Breast epithelium (tissue), 4 donors: ENCODE measurements around the gene STXBP6. TPM values are rescaled to one million over a fixed set of nuclear protein-coding genes. Genes with fewer than 3 reads are reported as not detected.
"Not testable (repeated sequence)": the region's sequence is repeated elsewhere in the genome, so short reads cannot be mapped to it uniquely, and the experiment has no call there.

ENCODE experiments used
- DNase-seq, 2 donors: peaks; one replicate each; pipeline ENCODE4 v3.0.0-alpha.2; 2019; ENCODE audit warnings: low spot score in 2 of 2
- H3K27ac ChIP-seq, 2 donors: fragments of 200-600 bp; sonication (generic) in 1 of 2; one replicate each; pipeline ENCODE4 v1.5.1; 2016 to 2019; ENCODE audit warnings: mild to moderate bottlenecking in 1 of 2
- H3K27me3 ChIP-seq, 2 donors: fragments of 200-600 bp; sonication (generic) in 1 of 2; one replicate each; pipeline versions ENCODE4 v1.5.1 to v1.6.0; 2017 to 2019; ENCODE audit warnings: control low read depth in 1 of 2, mild to moderate bottlenecking in 1 of 2
- H3K36me3 ChIP-seq: fragments of 200-600 bp; one replicate; pipeline ENCODE4 v1.5.1; 2019
- H3K4me1 ChIP-seq, 2 donors: fragments of 200-600 bp; sonication (generic); one replicate each; pipeline ENCODE4 v1.5.1; 2016 to 2019; ENCODE audit warnings: control low read depth in 1 of 2
- H3K4me3 ChIP-seq, 3 donors: fragments of 200-600 bp; sonication (generic); 1 replicate in 2 of 3; 2 replicates in 1 of 3; pipeline ENCODE4 v1.5.1; 2016 to 2019; ENCODE audit warnings: mild to moderate bottlenecking in 3 of 3, moderate library complexity in 2 of 3
- H3K9me3 ChIP-seq, 2 donors: fragments of 200-600 bp; sonication (generic) in 1 of 2; one replicate each; pipeline ENCODE4 v1.5.1; 2016 to 2019; ENCODE audit warnings: control low read depth in 1 of 2
- POLR2A ChIP-seq: fragments of 450-650 bp; IDR thresholded peaks from one replicate; pipeline ENCODE4 v1.6.1; 2016; ENCODE audit warnings: antibody characterized with exemption, mild to moderate bottlenecking, moderate library complexity
- POLR2AphosphoS5 ChIP-seq, 3 donors: sonication (generic); formaldehyde crosslinking; IDR thresholded peaks; one replicate each; pipeline ENCODE4 v1.6.1; 2017; ENCODE audit warnings: antibody characterized with exemption in 3 of 3
- intact Hi-C: fragments of 100-400 bp; cut with DNase I; formaldehyde crosslinking; loops from one replicate; pipeline ENCODE4 v1.15.1; 2023; ENCODE audit warnings: low total_unique reads
- total RNA-seq, 3 donors: library from RNA; depleted of rRNA; stranded (reverse); fragments of >200 nt; gene quantifications; one replicate each; pipeline ENCODE4 v1.1.0, GENCODE V29; 2016
- TF ChIP-seq, protein P1 (sequence below), 3 donors: fragments of 450-650 bp; IDR thresholded peaks; one replicate each; pipeline ENCODE4 v1.5.1; 2016 to 2017; ENCODE audit warnings: antibody characterized with exemption in 3 of 3, mild to moderate bottlenecking in 3 of 3, moderate library complexity in 3 of 3

The STXBP6 gene
- total RNA-seq, 3 donors from 2014 or later: 2.6 to 8.3 (median 5.3) TPM

DNA sequence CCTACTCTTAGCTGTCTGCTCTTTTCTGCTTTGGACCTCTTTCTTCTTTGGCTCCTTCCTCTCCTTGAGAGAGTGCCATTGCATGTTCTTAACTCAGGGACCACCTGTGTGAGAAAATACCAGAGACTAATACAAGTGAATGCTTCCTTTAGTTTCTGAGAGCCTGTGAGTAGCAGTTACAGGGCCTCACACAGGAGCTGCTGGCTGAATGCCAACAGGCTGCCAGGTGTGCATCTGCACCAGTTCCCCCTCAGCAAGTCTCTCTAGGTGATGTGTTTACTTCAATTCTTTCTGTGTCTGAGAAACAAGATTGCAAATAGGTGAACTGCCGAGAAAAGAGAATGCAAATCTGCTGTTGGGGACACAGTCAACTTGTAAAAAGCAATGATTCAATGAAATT is 108.2 kb downstream of the STXBP6 start:
- intact Hi-C loops: no loop called here
- Histone ChIP-seq H3K27me3 (no peaks in the 10 kb centered on the region), H3K9me3 (no peaks in the 10 kb centered on the region), H3K4me3 (no peak overlapping the region), H3K36me3 (no peaks in the 10 kb centered on the region), H3K4me1 (no peaks in the 10 kb centered on the region), H3K27ac (no peak overlapping the region)
- TF ChIP-seq POLR2A: no peak
- TF ChIP-seq, protein P1, sequence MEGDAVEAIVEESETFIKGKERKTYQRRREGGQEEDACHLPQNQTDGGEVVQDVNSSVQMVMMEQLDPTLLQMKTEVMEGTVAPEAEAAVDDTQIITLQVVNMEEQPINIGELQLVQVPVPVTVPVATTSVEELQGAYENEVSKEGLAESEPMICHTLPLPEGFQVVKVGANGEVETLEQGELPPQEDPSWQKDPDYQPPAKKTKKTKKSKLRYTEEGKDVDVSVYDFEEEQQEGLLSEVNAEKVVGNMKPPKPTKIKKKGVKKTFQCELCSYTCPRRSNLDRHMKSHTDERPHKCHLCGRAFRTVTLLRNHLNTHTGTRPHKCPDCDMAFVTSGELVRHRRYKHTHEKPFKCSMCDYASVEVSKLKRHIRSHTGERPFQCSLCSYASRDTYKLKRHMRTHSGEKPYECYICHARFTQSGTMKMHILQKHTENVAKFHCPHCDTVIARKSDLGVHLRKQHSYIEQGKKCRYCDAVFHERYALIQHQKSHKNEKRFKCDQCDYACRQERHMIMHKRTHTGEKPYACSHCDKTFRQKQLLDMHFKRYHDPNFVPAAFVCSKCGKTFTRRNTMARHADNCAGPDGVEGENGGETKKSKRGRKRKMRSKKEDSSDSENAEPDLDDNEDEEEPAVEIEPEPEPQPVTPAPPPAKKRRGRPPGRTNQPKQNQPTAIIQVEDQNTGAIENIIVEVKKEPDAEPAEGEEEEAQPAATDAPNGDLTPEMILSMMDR (IDR thresholded peaks at IDR 0.05): no peak
- no peak for TF ChIP-seq POLR2AphosphoS5 (IDR thresholded peaks at IDR 0.05)
- no peak for DNase-seq

DNA sequence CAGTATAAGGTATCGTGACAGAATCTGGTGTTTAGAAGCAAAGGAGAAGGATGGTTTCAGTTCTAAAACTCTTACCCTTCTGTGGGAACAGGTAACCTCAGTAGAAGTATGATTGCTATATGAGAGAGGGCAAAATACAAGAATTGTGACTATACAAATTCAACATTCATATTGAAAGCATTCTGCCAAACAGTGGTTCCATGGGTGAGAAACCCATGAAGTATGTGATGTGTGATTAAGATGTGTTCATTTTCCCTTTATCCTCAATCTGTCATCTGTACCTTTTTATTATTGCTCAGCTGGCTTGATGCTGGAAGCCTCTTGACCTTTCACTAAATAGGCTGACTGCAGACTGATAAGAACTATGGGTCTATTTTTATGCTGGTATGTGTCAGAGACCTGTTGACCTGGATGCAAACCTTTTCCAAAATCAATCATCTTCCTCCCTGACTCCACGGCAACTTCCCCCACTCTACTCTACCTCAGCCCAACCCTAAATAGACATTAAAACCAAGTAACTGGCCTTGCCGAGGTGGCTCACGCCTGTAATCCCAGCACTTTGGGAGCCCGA is 109.6 kb downstream of the STXBP6 start:
- no peak overlapping the region for H3K27ac ChIP-seq
- H3K9me3 ChIP-seq: no peaks in the 10 kb centered on the region
- intact Hi-C loops: no loop called here
- TF ChIP-seq, protein P1 (IDR thresholded peaks at IDR 0.05): no peak
- no peak for TF ChIP-seq POLR2AphosphoS5 (IDR thresholded peaks at IDR 0.05)
- TF ChIP-seq POLR2A: no peak
- H3K4me1 ChIP-seq: no peaks in the 10 kb centered on the region
- no peaks in the 10 kb centered on the region for H3K27me3 ChIP-seq
- DNase-seq: no peak
- no peak overlapping the region for H3K4me3 ChIP-seq
- H3K36me3 ChIP-seq: no peaks in the 10 kb centered on the region

DNA sequence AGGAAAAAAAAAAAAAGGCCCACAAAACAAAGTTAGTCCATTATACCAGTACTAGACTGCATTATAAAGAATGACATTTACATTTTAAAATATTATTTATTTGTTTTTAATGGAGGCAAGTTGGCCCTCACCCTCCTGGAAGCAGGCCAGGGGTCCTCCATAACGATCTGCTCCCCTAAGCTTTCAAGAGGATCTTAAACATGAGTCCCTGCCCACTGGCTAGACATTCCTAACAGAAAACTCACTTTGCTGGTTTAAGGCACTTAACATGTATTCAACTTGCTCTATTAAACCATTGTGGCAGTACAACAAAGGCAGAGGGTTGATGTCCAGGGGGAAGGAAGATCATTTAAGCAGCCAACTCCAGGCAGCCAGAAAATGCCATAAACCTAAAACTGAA is 111.4 kb downstream of the STXBP6 start:
- H3K4me3 ChIP-seq: no peak overlapping the region
- H3K9me3 ChIP-seq: no peaks in the 10 kb centered on the region
- TF ChIP-seq POLR2A: no peak
- TF ChIP-seq, protein P1 (IDR thresholded peaks at IDR 0.05): no peak
- TF ChIP-seq POLR2AphosphoS5 (IDR thresholded peaks at IDR 0.05): no peak
- no peaks in the 10 kb centered on the region for H3K4me1 ChIP-seq
- DNase-seq: no peak
- H3K27ac ChIP-seq: no peak overlapping the region
- H3K27me3 ChIP-seq: no peaks in the 10 kb centered on the region
- no peaks in the 10 kb centered on the region for H3K36me3 ChIP-seq
- intact Hi-C loops: no loop called here

DNA sequence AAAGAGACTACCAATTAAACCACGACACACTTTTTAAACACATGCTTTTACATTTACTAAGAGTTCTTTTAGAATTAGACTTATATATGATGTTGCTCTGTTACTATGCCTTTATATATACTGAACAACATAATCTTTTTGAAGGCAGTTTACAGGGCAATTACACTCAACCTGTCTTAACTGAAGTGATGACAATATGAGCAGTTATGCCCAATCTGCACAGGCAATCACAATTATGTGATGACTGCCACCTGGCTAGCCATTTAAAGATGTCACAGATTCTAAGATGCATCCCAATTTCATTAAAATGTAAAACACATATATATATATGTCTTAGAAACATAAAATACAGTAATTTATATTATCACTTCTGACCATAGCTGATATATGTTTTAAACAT is 112.6 kb downstream of the STXBP6 start:
- DNase-seq: no peak
- Histone ChIP-seq H3K36me3 (no peaks in the 10 kb centered on the region), H3K9me3 (no peaks in the 10 kb centered on the region), H3K27me3 (no peaks in the 10 kb centered on the region), H3K4me3 (no peak overlapping the region), H3K27ac (no peak overlapping the region), H3K4me1 (no peaks in the 10 kb centered on the region)
- TF ChIP-seq POLR2AphosphoS5 (IDR thresholded peaks at IDR 0.05) (no peak), POLR2A (no peak)
- TF ChIP-seq, protein P1 (IDR thresholded peaks at IDR 0.05): no peak
- intact Hi-C loops: no loop called here

DNA sequence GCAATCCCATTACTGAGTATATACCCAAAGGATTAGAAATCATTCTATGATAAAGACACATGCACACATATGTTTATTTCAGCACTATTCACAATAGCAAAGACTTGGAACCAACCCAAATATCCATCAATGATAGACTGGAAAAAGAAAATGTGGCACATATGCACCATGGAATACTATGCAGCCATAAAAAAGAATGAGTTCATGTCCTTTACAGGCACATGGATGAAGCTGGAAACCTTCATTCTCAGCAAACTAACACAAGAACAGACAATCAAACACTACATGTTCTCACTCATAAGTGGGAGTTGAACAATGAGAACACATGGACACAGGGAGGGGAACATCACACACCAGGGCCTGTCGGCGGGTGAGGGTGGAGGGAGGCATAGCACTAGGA is 113.2 kb downstream of the STXBP6 start:
- H3K9me3 ChIP-seq, H3K27me3 ChIP-seq, H3K4me1 ChIP-seq, H3K27ac ChIP-seq, H3K36me3 ChIP-seq, H3K4me3 ChIP-seq, DNase-seq, intact Hi-C loops: not testable (repeated sequence)

DNA sequence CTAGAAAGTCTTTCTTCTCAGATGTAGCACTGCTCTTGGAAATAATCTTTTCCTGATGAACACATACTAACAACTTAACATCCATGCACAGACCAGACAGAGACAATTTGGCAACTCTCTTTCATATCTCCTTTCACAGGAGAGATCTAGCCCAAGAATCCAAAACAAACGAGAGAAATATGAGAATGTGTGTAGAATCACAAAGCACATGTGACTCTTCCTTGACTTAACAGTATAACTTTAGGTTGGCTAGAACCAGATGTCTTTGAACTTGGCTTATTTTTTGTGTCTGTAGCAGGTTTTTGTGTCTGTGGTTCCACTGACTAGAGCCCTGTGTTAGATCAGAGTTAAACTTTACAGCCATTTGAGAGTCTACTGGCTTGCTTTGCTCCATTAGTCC is 114.2 kb downstream of the STXBP6 start:
- TF ChIP-seq, protein P1 (IDR thresholded peaks at IDR 0.05): no peak
- TF ChIP-seq POLR2AphosphoS5 (IDR thresholded peaks at IDR 0.05): no peak
- TF ChIP-seq POLR2A: no peak
- no peak for DNase-seq
- H3K27ac ChIP-seq: no peak overlapping the region
- H3K4me3 ChIP-seq: no peak overlapping the region
- no peaks in the 10 kb centered on the region for H3K27me3 ChIP-seq
- no peaks in the 10 kb centered on the region for H3K9me3 ChIP-seq
- H3K4me1 ChIP-seq: no peaks in the 10 kb centered on the region
- intact Hi-C loops: no loop called here
- H3K36me3 ChIP-seq: no peaks in the 10 kb centered on the region
